H1 (cell line): Measurements from ENCODE around the gene ABHD12. TPM values are rescaled to one million over a fixed set of nuclear protein-coding genes. Genes with fewer than 3 reads are reported as not detected.

ENCODE experiments used
- ATF3 ChIP-seq: IDR thresholded peaks from 2 replicates; pipeline ENCODE4 v1.6.1; 2011; ENCODE audit warnings: low read depth, mild to moderate bottlenecking, low read length; ENCODE audit not compliant: insufficient read depth
- CREB1 ChIP-seq: IDR thresholded peaks from 2 replicates; pipeline ENCODE4 v1.6.1; 2012; ENCODE audit warnings: inconsistent platforms
- EGR1 ChIP-seq: IDR thresholded peaks from 2 replicates; pipeline ENCODE4 v1.6.1; 2011; ENCODE audit warnings: low read depth, low read length, borderline replicate concordance
- RBBP5 ChIP-seq: IDR thresholded peaks from 2 replicates; pipeline ENCODE4 v1.7.1; 2012; ENCODE audit warnings: low read depth, mild to moderate bottlenecking, inconsistent platforms, low read length, moderate library complexity, borderline replicate concordance
- SIN3A ChIP-seq, 2 experiments: IDR thresholded peaks in 1 of 2; conservative IDR thresholded peaks in 1 of 2; 2 replicates each; pipeline ENCODE4 v1.6.1; 2011 to 2012; ENCODE audit warnings: low read length in 2 of 2, improper control_type of control experiment in 1 of 2, low read depth in 1 of 2, mild to moderate bottlenecking in 1 of 2
- SP1 ChIP-seq: IDR thresholded peaks from 2 replicates; pipeline ENCODE4 v1.6.1; 2011; ENCODE audit warnings: low read depth, low read length
- polyA plus RNA-seq, 7 experiments: library from polyadenylated mRNA; depleted of rRNA in 3 of 7; stranded (reverse) in 5 of 7; unstranded in 2 of 7; fragments of >200 nt in 5 of 7; fragments of 200-250 nt in 2 of 7; gene quantifications; 1 replicate in 5 of 7; 2 replicates in 1 of 7; 4 replicates in 1 of 7; pipeline versions ENCODE4 v1.2.1 to v1.2.3, GENCODE V29; 2011 to 2013; ENCODE audit warnings: missing spikeins in 2 of 7, mixed read lengths in 2 of 7
- total RNA-seq: library from RNA; stranded (reverse); fragmentation: NEBNext Ultra II Directional; extraction: Animal tissue kit (Norgen Biotek cat#: 25700); gene quantifications from 2 replicates; pipeline ENCODE4 v1.2.1, GENCODE V29; 2021

ABHD12 gene
- total and polyA plus RNA-seq, 2 of the 8 experiments (the other 6 are each of a cell fraction or from before 2014, with no cell fraction given) = 31.3 to 59.5 TPM

GRCh38 chr20:25282796-25283195, 107.8 kb downstream of the ABHD12 start (continued):
- TF ChIP-seq SP1 = no peak
- no peak for TF ChIP-seq RBBP5
- TF ChIP-seq EGR1 = no peak
- TF ChIP-seq ATF3 = no peak
- TF ChIP-seq CREB1 = no peak
- no peak for TF ChIP-seq SIN3A (conservative IDR thresholded peaks at IDR 0.05 in 1 of 2, IDR thresholded peaks at IDR 0.05 in 1 of 2; ENCODE audit: low read depth in 1 of 2, low read length in 2 of 2)
- TF ChIP-seq, all 59 proteins: peak for 0
